ENCODE data around the gene RAB24. TPM values are rescaled to one million over a fixed set of nuclear protein-coding genes. Genes with fewer than 3 reads are reported as not detected.

RAB24 gene
- polyA plus RNA-seq, 1 donor (not counting 4 experiments of a cell fraction or from before 2014, with no cell fraction given) = 22.4 TPM

DNA sequence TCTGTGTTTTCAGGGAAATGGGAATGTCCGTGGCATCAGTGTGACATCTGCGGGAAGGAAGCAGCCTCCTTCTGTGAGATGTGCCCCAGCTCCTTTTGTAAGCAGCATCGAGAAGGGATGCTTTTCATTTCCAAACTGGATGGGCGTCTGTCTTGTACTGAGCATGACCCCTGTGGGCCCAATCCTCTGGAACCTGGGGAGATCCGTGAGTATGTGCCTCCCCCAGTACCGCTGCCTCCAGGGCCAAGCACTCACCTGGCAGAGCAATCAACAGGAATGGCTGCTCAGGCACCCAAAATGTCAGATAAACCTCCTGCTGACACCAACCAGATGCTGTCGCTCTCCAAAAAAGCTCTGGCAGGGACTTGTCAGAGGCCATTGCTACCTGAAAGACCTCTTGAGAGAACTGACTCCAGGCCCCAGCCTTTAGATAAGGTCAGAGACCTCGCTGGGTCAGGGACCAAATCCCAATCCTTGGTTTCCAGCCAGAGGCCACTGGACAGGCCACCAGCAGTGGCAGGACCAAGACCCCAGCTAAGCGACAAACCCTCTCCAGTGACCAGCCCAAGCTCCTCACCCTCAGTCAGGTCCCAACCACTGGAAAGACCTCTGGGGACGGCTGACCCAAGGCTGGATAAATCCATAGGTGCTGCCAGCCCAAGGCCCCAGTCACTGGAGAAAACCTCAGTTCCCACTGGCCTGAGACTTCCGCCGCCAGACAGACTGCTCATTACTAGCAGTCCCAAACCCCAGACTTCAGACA lies 9.5 kb downstream of the RAB24 start:
- no peak for DNase-seq (ENCODE audit: low read depth, low spot score)
- Histone ChIP-seq H3K4me3 (ENCODE audit: control insufficient read depth in 2 of 3, extremely low read depth in 1 of 3, insufficient read depth in 2 of 3, low read depth in 1 of 3, low read length in 3 of 3) (no peak overlapping the region), H3K36me3 (ENCODE audit: control insufficient read depth in 2 of 2, extremely low read depth in 1 of 2, insufficient read depth in 2 of 2, low read length in 2 of 2) (peaks cover 29 to 33% of the 10 kb centered on the region in 2 experiments), H3K9ac (ENCODE audit: control insufficient read depth, extremely low read depth, insufficient read depth, low read length) (no peak overlapping the region), H2AFZ (ENCODE audit: control insufficient read depth, low read length) (no peak overlapping the region), H3K9me1 (ENCODE audit: control insufficient read depth, extremely low read depth, insufficient read depth, low read length) (no peaks in the 10 kb centered on the region), H3K27me3 (ENCODE audit: control insufficient read depth, extremely low read depth, insufficient read depth, low read length) (no peaks in the 10 kb centered on the region), H3K4me1 (ENCODE audit: control insufficient read depth, extremely low read depth, insufficient read depth, low read length) (no peaks in the 10 kb centered on the region), H3K27ac (ENCODE audit: control insufficient read depth, insufficient read depth, low read length) (no peak overlapping the region), H3K79me2 (ENCODE audit: control insufficient read depth, insufficient read depth, low read length) (no peaks in the 10 kb centered on the region), H3K9me3 (ENCODE audit: control insufficient read depth, low read depth, low read length) (no peaks in the 10 kb centered on the region), H4K20me1 (ENCODE audit: control insufficient read depth, extremely low read depth, insufficient read depth, low read length) (no peaks in the 10 kb centered on the region), H3K4me2 (ENCODE audit: control insufficient read depth, extremely low read depth, insufficient read depth, low read depth, low read length) (no peak overlapping the region)
- TF ChIP-seq EZH2 (IDR thresholded peaks at IDR 0.05; ENCODE audit: low read length) = no peak
- no peak for TF ChIP-seq CTCF (optimal IDR thresholded peaks at IDR 0.05 in 1 of 3, IDR thresholded peaks at IDR 0.05 in 1 of 3, conservative IDR thresholded peaks at IDR 0.05 in 1 of 3; ENCODE audit: extremely low read depth in 1 of 3, insufficient read depth in 2 of 3, low read length in 3 of 3)
- dilution Hi-C loops (cut with MboI; ENCODE audit: extremely low pct_ligation_motif_present, low sequenced_read_pairs) = no loop called here
- FAIRE-seq = no peak

DNA sequence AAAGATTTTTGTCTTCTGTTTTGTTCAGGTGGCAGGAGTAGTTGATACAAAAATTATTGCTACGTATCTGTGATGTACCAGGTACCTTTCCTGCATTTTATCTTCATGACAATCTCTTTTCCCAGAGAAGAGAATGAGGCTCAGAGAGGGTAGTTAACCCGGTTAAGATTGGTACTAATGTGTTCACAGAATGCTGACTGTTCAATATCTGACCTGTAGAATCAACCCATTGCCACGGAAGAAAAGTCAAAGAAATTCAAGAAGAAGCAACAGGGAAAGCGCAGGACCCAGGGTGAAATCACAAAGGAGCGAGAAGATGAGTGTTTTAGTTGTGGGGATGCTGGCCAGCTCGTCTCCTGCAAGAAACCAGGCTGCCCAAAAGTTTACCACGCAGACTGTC lies 11.8 kb downstream of the RAB24 start:
- Histone ChIP-seq H2AFZ (ENCODE audit: control insufficient read depth, low read length) (no peak overlapping the region), H3K9ac (ENCODE audit: control insufficient read depth, extremely low read depth, insufficient read depth, low read length) (no peak overlapping the region), H3K79me2 (ENCODE audit: control insufficient read depth, insufficient read depth, low read length) (no peaks in the 10 kb centered on the region), H3K4me2 (ENCODE audit: control insufficient read depth, extremely low read depth, insufficient read depth, low read depth, low read length) (no peak overlapping the region), H3K4me1 (ENCODE audit: control insufficient read depth, extremely low read depth, insufficient read depth, low read length) (no peaks in the 10 kb centered on the region), H3K27ac (ENCODE audit: control insufficient read depth, insufficient read depth, low read length) (no peak overlapping the region), H3K4me3 (ENCODE audit: control insufficient read depth in 2 of 3, extremely low read depth in 1 of 3, insufficient read depth in 2 of 3, low read depth in 1 of 3, low read length in 3 of 3) (no peak overlapping the region), H3K9me3 (ENCODE audit: control insufficient read depth, low read depth, low read length) (no peaks in the 10 kb centered on the region), H4K20me1 (ENCODE audit: control insufficient read depth, extremely low read depth, insufficient read depth, low read length) (no peaks in the 10 kb centered on the region), H3K36me3 (ENCODE audit: control insufficient read depth in 2 of 2, extremely low read depth in 1 of 2, insufficient read depth in 2 of 2, low read length in 2 of 2) (peaks cover 22 to 35% of the 10 kb centered on the region in 2 experiments), H3K27me3 (ENCODE audit: control insufficient read depth, extremely low read depth, insufficient read depth, low read length) (no peaks in the 10 kb centered on the region), H3K9me1 (ENCODE audit: control insufficient read depth, extremely low read depth, insufficient read depth, low read length) (no peaks in the 10 kb centered on the region)
- FAIRE-seq (no peak), DNase-seq (ENCODE audit: low read depth, low spot score) (no peak)
- TF ChIP-seq EZH2 (IDR thresholded peaks at IDR 0.05; ENCODE audit: low read length) (no peak), CTCF (optimal IDR thresholded peaks at IDR 0.05 in 1 of 3, IDR thresholded peaks at IDR 0.05 in 1 of 3, conservative IDR thresholded peaks at IDR 0.05 in 1 of 3; ENCODE audit: extremely low read depth in 1 of 3, insufficient read depth in 2 of 3, low read length in 3 of 3) (no peak)
- dilution Hi-C loops (cut with MboI; ENCODE audit: extremely low pct_ligation_motif_present, low sequenced_read_pairs) = no loop called here
